C4-2B (cell line): ENCODE results near the gene NBDY.

ENCODE experiments used
- H3K27ac ChIP-seq: fragments of 450-650 bp; 2 replicates; pipeline ENCODE4 v1.5.1; 2017
- CTCF ChIP-seq: fragments of 450-650 bp; conservative IDR thresholded peaks from 2 replicates; pipeline ENCODE4 v1.5.1; 2017; ENCODE audit warnings: mild to moderate bottlenecking
- ZFX ChIP-seq: fragments of 450-650 bp; IDR thresholded peaks from 2 replicates; pipeline ENCODE4 v1.6.1; 2017

Gene NBDY

GRCh38 chrX:56798866-56799758, 70.1 kb downstream of the NBDY start:
- TF ChIP-seq CTCF, result no peak
- TF ChIP-seq ZFX, result no peak
- no peak overlapping the region for H3K27ac ChIP-seq

GRCh38 chrX:56800307-56800706, 71.3 kb downstream of the NBDY start:
- no peak for TF ChIP-seq CTCF
- no peak for TF ChIP-seq ZFX
- H3K27ac ChIP-seq, result no peak overlapping the region

- no peak overlapping the region for H3K27ac ChIP-seq
- TF ChIP-seq ZFX, result no peak
- no peak for TF ChIP-seq CTCF
Measured at GRCh38 chrX:56800801-56801200, 71.8 kb downstream of the NBDY start.

GRCh38 chrX:56802428-56802827, 73.4 kb downstream of the NBDY start:
- no peak overlapping the region for H3K27ac ChIP-seq
- TF ChIP-seq ZFX, result no peak
- TF ChIP-seq CTCF, result no peak

GRCh38 chrX:56802921-56803849, 74.1 kb downstream of the NBDY start:
- TF ChIP-seq ZFX (no peak), CTCF (peak; percentile 60)
- peak overlapping the region; percentile 59 for H3K27ac ChIP-seq

GRCh38 chrX:56803850-56804681, 75.0 kb downstream of the NBDY start:
- H3K27ac ChIP-seq, result peak overlapping the region; percentile 59

More at GRCh38 chrX:56803850-56804681, 75.0 kb downstream of the NBDY start:
- no peak for TF ChIP-seq ZFX
- peak; percentile 36 for TF ChIP-seq CTCF
